ENCODE results near the gene MAN1B1.
"Not testable (repeated sequence)": the region's sequence is repeated elsewhere in the genome, so short reads cannot be mapped to it uniquely, and the experiment has no call there.

- not testable (repeated sequence) for TF ChIP-seq CTCF (IDR thresholded peaks at IDR 0.05; ENCODE audit: low read length); EZH2phosphoT487 (IDR thresholded peaks at IDR 0.05; ENCODE audit: low read length); EZH2 (optimal IDR thresholded peaks at IDR 0.05; ENCODE audit: low read depth, low read length)
Observed at GRCh38 chr9:137123952-137124462, 37.2 kb downstream of the MAN1B1 start.

All from MM.1S (cell line).